Small intestine (tissue), 7 donors: ENCODE measurements around the gene ADARB2. TPM values are rescaled to one million over a fixed set of nuclear protein-coding genes. Genes with fewer than 3 reads are reported as not detected.

Experiments used
- DNase-seq, 2 donors: peaks; one replicate each; pipeline versions ENCODE4 v3.0.0 to v3.0.0-alpha.2; 2013
- FAIRE-seq: peaks from 2 replicates; lab custom pipeline; 2012; peaks lifted over from hg19 to GRCh38; lab: Jason Lieb, UNC
- H3K27ac ChIP-seq, 3 donors: one replicate each; pipeline ENCODE4 v1.5.1; 2013; ENCODE audit warnings: low read length in 2 of 3, mild to moderate bottlenecking in 2 of 3, control low read depth in 1 of 3, inconsistent platforms in 1 of 3, low read depth in 1 of 3, moderate library complexity in 1 of 3
- H3K27me3 ChIP-seq, 3 donors: one replicate each; pipeline ENCODE4 v1.6.1; 2013; ENCODE audit warnings: low read length in 3 of 3, inconsistent platforms in 1 of 3; ENCODE audit not compliant: control insufficient read depth in 3 of 3, insufficient read depth in 3 of 3
- H3K36me3 ChIP-seq, 3 donors: one replicate each; pipeline ENCODE4 v1.6.1; 2013; ENCODE audit warnings: low read length in 3 of 3, inconsistent platforms in 1 of 3, low read depth in 1 of 3, mild to moderate bottlenecking in 1 of 3, moderate library complexity in 1 of 3; ENCODE audit not compliant: control insufficient read depth in 3 of 3, insufficient read depth in 2 of 3
- H3K4me1 ChIP-seq, 3 donors: one replicate each; pipeline ENCODE4 v1.6.1; 2013; ENCODE audit warnings: low read length in 2 of 3, inconsistent platforms in 1 of 3, low read depth in 1 of 3, mild to moderate bottlenecking in 1 of 3, moderate library complexity in 1 of 3; ENCODE audit not compliant: control insufficient read depth in 3 of 3, insufficient read depth in 2 of 3
- H3K4me3 ChIP-seq, 3 donors: one replicate each; pipeline ENCODE4 v1.5.1; 2013; ENCODE audit warnings: low read length in 3 of 3, control low read depth in 1 of 3, inconsistent platforms in 1 of 3, low read depth in 1 of 3, mild to moderate bottlenecking in 1 of 3, moderate library complexity in 1 of 3
- H3K9me3 ChIP-seq, 2 donors: one replicate each; pipeline ENCODE4 v1.6.1; 2013; ENCODE audit warnings: low read depth in 1 of 2, low read length in 1 of 2; ENCODE audit not compliant: control insufficient read depth in 2 of 2, insufficient read depth in 1 of 2
- WGBS, 3 donors: extraction: QIAGEN DNeasy Blood & Tissue Kit; methylation state at CpG; one replicate each; pipeline ENCODE4 v1.1.7; 2013; 5-methylcytosine and 5-hydroxymethylcytosine counted together
- polyA plus RNA-seq, 4 donors: library from polyadenylated mRNA; stranded (reverse) in 3 of 4; unstranded in 1 of 4; fragments of 200-250 nt in 3 of 4; fragments of 120-200 nt in 1 of 4; gene quantifications; one replicate each; pipeline versions ENCODE4 v1.2.1 to v1.2.3, GENCODE V29; 2013
- donor health status: healthy with polysubstance abuse.
- donor health status: control.
- donor health status: control.
- donor health status: Bipolar disorder and iron deficiency.
- donor health status: healthy.

The ADARB2 gene
- polyA plus RNA-seq, 4 donors = 0.35 to 1.8 (median 0.94) TPM

DNA sequence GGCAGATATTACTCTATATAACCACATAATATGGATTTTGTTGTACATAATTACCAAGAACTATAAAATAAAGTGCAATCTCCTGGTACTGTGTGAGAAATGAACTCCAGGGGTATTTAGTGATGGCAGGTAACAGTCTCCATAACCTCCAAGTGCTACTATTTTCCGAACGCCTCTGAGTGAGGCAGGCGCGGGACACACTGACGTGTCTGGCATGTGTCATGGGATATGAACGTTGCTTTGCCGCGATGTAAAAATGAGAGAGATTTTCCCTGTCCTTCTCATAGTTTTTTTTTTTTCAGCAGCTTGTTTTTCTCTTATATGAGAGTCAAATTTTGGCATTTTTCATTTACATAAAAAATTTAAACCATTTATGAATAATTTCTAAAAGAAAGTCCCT is 3.6 kb downstream of the ADARB2 start:
- FAIRE-seq = no peak
- H3K27me3 ChIP-seq = peaks cover 9 to 51% (median 15%) of the 10 kb centered on the region in 3 donors
- H3K36me3 ChIP-seq = no peaks in the 10 kb centered on the region

DNA sequence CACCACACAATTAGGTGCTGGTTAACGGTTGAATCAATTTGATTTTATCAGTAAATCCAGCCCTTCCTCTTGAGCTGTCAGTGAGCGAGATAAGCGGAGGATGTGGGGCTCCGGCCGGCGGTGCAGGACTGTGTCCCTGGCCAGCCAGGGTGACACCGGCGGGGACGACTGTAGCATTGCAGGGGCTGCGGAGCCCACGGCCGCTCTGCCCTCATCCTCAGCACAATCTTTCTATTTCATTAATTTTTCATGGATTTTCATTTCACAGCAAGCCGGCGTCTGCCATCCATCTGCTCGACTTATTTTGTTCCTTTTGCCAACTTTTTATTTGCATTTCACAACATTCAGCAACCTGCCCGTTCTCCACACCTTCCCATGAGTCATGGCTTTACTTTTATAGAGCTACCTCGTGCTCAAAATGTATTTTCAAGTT is 4.7 kb downstream of the ADARB2 start:
- H3K27ac ChIP-seq = no peak overlapping the region
- FAIRE-seq (no peak), DNase-seq (no peak)
- peaks cover 7 to 42% (median 13%) of the 10 kb centered on the region in 3 donors for H3K27me3 ChIP-seq
- H3K4me3 ChIP-seq = no peak overlapping the region
- no peaks in the 10 kb centered on the region for H3K36me3 ChIP-seq
- 37 to 52% (median 45%) methylated on average over 17 of the region's 17 CpGs for WGBS, 3 donors
- peaks cover 0 to 5% (median 0%) of the 10 kb centered on the region in 3 donors for H3K4me1 ChIP-seq
- H3K9me3 ChIP-seq = no peaks in the 10 kb centered on the region

More for the DNA sequence above, 3.6 kb downstream of the ADARB2 start:
- WGBS, 3 donors = 80 to 95% (median 90%) methylated on average over 8 of the region's 8 CpGs
- H3K4me3 ChIP-seq = no peak overlapping the region
- no peak overlapping the region for H3K27ac ChIP-seq
- DNase-seq = no peak
- H3K4me1 ChIP-seq = peaks cover 0 to 5% (median 0%) of the 10 kb centered on the region in 3 donors
- no peaks in the 10 kb centered on the region for H3K9me3 ChIP-seq

DNA sequence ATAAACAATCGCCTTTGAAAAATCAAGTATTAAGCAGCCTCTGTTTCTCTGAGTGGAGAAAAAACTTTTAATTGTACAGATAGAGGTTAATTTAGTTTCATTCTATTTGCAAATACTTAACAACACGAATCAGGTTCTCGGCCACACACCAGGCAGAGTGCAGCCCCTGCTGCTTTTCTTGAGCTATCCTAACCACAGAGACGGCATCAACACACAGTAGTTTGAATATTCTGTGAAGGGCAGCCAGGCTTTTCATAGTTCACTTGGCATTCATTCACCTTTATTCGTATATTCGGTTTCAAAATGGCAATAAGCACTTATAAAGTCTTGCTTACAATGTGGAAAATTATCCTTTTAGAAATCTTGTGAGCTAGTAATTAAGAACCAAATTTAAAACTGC is 5.7 kb downstream of the ADARB2 start:
- H3K36me3 ChIP-seq = no peaks in the 10 kb centered on the region
- H3K4me3 ChIP-seq = no peak overlapping the region
- FAIRE-seq (no peak), DNase-seq (no peak)
- H3K9me3 ChIP-seq = no peaks in the 10 kb centered on the region
- H3K27me3 ChIP-seq = peaks cover 2 to 32% (median 6%) of the 10 kb centered on the region in 3 donors
- WGBS, 3 donors = 77 to 79% (median 79%) methylated on average over 6 of the region's 6 CpGs
- H3K27ac ChIP-seq = no peak overlapping the region
- peaks cover 0 to 5% (median 0%) of the 10 kb centered on the region in 3 donors for H3K4me1 ChIP-seq

DNA sequence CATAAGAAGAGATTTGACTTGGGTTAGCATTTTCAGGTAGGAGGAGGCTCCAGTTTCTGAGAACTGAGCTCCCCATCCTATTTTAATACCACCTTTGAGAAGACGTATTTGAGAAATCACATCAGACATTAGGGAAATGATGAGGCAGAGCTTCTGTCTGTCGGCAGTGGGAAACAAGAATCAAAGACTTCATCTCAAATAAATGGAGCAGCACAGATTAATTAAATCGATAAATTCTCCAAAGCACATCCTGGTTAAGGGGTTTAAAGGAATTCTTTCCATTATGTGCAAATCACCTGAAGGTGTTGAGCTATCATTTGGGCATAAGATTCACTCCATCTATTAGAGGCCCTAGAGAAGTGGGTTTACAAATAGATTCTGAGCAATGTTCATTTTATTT is 7.6 kb downstream of the ADARB2 start:
- WGBS, 3 donors = 74 to 82% (median 78%) methylated on average over 3 of the region's 3 CpGs
- FAIRE-seq (no peak), DNase-seq (no peak)
- H3K36me3 ChIP-seq = no peaks in the 10 kb centered on the region
- no peaks in the 10 kb centered on the region for H3K4me1 ChIP-seq
- no peak overlapping the region for H3K27ac ChIP-seq
- H3K4me3 ChIP-seq = no peak overlapping the region
- H3K9me3 ChIP-seq = no peaks in the 10 kb centered on the region
- H3K27me3 ChIP-seq = peaks cover 0 to 17% (median 3%) of the 10 kb centered on the region in 3 donors

DNA sequence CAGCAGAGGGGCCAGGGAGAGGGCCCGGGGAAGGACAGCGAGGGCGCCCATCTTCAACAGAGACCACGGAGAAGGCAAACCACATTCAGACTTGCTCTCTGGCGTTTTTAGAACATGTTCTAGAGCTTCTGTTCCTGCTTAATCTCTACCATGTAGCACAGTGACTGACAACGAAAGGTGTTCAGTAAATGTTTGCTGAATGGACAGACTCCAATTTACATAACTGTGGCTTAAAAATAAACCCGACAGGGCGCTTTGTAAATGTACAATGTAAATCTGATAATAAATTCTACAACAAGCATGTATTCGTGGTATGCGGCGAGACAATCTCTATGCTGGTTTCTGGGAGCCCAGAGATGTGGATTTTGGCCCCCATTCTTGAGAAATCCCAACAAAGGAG is 10.5 kb downstream of the ADARB2 start:
- Histone ChIP-seq H3K9me3 (no peaks in the 10 kb centered on the region), H3K36me3 (no peaks in the 10 kb centered on the region), H3K4me1 (no peaks in the 10 kb centered on the region), H3K27ac (no peak overlapping the region), H3K4me3 (no peak overlapping the region), H3K27me3 (peaks cover 0 to 3% (median 0%) of the 10 kb centered on the region in 3 donors)
- WGBS, 3 donors = 67 to 84% (median 73%) methylated on average over 11 of the region's 11 CpGs
- FAIRE-seq = no peak
- DNase-seq = no peak

DNA sequence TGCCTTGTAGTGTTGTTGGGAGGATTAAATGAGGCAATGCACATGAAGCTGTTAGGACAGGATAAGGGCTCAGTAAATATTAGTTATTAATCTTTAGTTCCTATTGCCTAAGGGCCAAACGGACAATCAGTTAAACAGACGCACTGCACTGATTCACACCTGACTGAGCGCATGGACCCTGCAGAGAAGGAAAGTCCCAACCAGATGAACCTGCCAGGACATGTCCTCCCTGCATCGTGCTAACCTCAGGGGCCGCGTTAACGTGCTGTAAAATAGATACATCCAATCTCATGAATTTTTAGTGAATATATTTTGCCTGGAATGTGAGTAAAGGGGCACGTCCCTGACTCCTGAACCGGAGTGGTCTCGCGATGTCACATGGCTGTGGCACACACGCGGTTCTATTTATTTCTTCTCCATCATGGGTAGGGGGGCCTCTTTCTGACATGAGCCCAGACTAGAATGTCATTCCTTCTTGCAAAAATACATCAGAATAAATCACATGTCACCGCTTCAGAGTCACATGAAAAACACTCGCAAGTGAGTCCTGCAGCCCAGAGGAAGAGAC is 12.3 kb downstream of the ADARB2 start:
- no peak overlapping the region for H3K27ac ChIP-seq
- H3K9me3 ChIP-seq = no peaks in the 10 kb centered on the region
- 86 to 88% (median 87%) methylated on average over 15 of the region's 15 CpGs for WGBS, 3 donors
- H3K4me3 ChIP-seq = no peak overlapping the region
- no peak for DNase-seq
- peaks cover 0 to under 1% (median 0%) of the 10 kb centered on the region in 3 donors for H3K27me3 ChIP-seq
- no peak for FAIRE-seq
- H3K4me1 ChIP-seq = no peaks in the 10 kb centered on the region
- H3K36me3 ChIP-seq = no peaks in the 10 kb centered on the region

DNA sequence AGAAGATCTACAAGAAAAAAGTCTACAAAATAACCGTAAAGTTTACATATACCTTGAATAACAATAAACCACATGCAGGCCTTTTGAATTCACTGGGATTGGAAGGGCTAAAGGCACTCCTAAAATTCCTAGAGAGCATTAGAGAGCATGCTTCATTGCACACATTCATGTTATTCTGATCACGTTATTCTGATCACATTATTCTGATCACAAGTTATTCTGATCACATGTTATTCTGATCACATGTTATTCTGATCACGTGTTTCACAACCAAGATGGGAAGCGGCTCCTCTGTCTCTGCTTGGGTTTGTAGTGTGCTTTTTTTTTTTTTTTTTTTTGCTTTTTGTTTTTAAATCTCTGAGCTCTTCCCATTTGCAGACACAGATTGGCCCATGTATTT is 20.5 kb downstream of the ADARB2 start:
- Histone ChIP-seq H3K27ac (no peak overlapping the region), H3K36me3 (no peaks in the 10 kb centered on the region), H3K27me3 (peaks cover 0 to 4% (median 0%) of the 10 kb centered on the region in 3 donors), H3K9me3 (no peaks in the 10 kb centered on the region), H3K4me1 (no peaks in the 10 kb centered on the region), H3K4me3 (no peak overlapping the region)
- WGBS, 3 donors = 79 to 82% (median 79%) methylated on average over 4 of the region's 4 CpGs
- DNase-seq (no peak), FAIRE-seq (no peak)

DNA sequence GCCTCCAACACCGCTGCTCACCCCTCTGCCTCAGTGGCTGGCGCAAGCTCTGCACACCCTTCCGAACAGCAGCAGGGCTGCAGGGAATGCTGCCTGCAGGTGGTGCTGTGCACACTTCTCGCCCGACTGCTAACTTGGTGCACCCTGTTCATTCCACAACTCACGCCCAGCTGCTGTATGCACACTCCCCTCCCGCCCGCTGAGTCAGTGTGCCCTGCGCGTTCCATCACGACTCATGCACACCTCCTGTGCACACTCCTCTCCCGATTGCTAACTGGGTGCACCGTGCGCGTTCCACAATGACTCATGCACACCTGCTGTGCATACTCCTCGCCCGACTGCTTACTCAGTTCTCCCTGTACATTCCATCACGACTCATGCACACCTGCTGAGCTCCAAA is 21.5 kb downstream of the ADARB2 start:
- H3K4me3 ChIP-seq = no peak overlapping the region
- no peaks in the 10 kb centered on the region for H3K9me3 ChIP-seq
- DNase-seq (peak; percentile 20 to 48), FAIRE-seq (no peak)
- peaks cover 0 to 5% (median 0%) of the 10 kb centered on the region in 3 donors for H3K27me3 ChIP-seq
- 13 to 46% (median 30%) methylated on average over 18 of the region's 18 CpGs for WGBS, 3 donors
- no peaks in the 10 kb centered on the region for H3K36me3 ChIP-seq
- no peak overlapping the region for H3K27ac ChIP-seq
- H3K4me1 ChIP-seq = no peaks in the 10 kb centered on the region
